ENCODE data around the gene FOXJ2. TPM values are rescaled to one million over a fixed set of nuclear protein-coding genes. Genes with fewer than 3 reads are reported as not detected.
A peak's percentile ranks its signal among the peaks of the same experiment; 100 is the strongest.
"Not testable (repeated sequence)": the region's sequence is repeated elsewhere in the genome, so short reads cannot be mapped to it uniquely, and the experiment has no call there.

FOXJ2 gene
- polyA plus RNA-seq, 4 donors: 20.1 to 27.1 (median 23.0) TPM

GRCh38 chr12:8027856-8028255, 4.7 kb upstream of the FOXJ2 start:
- DNase-seq (ENCODE audit: low read depth in 4 of 4, low spot score in 3 of 4): no peak

- no peak for DNase-seq (ENCODE audit: low read depth in 4 of 4, low spot score in 3 of 4)
Measured at GRCh38 chr12:8028267-8028666, 4.2 kb upstream of the FOXJ2 start.

GRCh38 chr12:8030189-8030588, 2.3 kb upstream of the FOXJ2 start:
- DNase-seq (ENCODE audit: low read depth in 4 of 4, low spot score in 3 of 4): no peak

- not testable (repeated sequence) for DNase-seq (ENCODE audit: low read depth in 4 of 4, low spot score in 3 of 4)
Measured at GRCh38 chr12:8031017-8031416, 1.5 kb upstream of the FOXJ2 start.

- DNase-seq (ENCODE audit: low read depth in 4 of 4, low spot score in 3 of 4): no peak
Measured at GRCh38 chr12:8031872-8032241, 659 bp upstream of the FOXJ2 start.

GRCh38 chr12:8033153-8034044, 883 bp downstream of the FOXJ2 start:
- peak in 2 of 4 donors; percentile 38 to 60 for DNase-seq (ENCODE audit: low read depth in 4 of 4, low spot score in 3 of 4)

- no peak for DNase-seq (ENCODE audit: low read depth in 4 of 4, low spot score in 3 of 4)
Measured at GRCh38 chr12:8034802-8035201, 2.3 kb downstream of the FOXJ2 start.

- no peak for DNase-seq (ENCODE audit: low read depth in 4 of 4, low spot score in 3 of 4)
Measured at GRCh38 chr12:8035440-8036010, 3.0 kb downstream of the FOXJ2 start.

GRCh38 chr12:8036346-8036745, 3.8 kb downstream of the FOXJ2 start:
- DNase-seq (ENCODE audit: low read depth in 4 of 4, low spot score in 3 of 4): no peak

GRCh38 chr12:8037046-8037663, 4.6 kb downstream of the FOXJ2 start:
- no peak for DNase-seq (ENCODE audit: low read depth in 4 of 4, low spot score in 3 of 4)

- DNase-seq (ENCODE audit: low read depth in 4 of 4, low spot score in 3 of 4): no peak
Measured at GRCh38 chr12:8037947-8038346, 5.4 kb downstream of the FOXJ2 start.

- peak in 2 of 4 donors; percentile 18 to 38 for DNase-seq (ENCODE audit: low read depth in 4 of 4, low spot score in 3 of 4)
Measured at GRCh38 chr12:8038659-8039114, 6.2 kb downstream of the FOXJ2 start.

- DNase-seq (ENCODE audit: low read depth in 4 of 4, low spot score in 3 of 4): no peak
Measured at GRCh38 chr12:8040791-8041190, 8.3 kb downstream of the FOXJ2 start.

- peak; percentile 40 to 72 (median 58) for DNase-seq (ENCODE audit: low read depth in 4 of 4, low spot score in 3 of 4)
Measured at GRCh38 chr12:8045952-8046944, 13.7 kb downstream of the FOXJ2 start.

- DNase-seq (ENCODE audit: low read depth in 4 of 4, low spot score in 3 of 4): no peak
Measured at GRCh38 chr12:8047842-8048241, 15.3 kb downstream of the FOXJ2 start.

- no peak for DNase-seq (ENCODE audit: low read depth in 4 of 4, low spot score in 3 of 4)
Measured at GRCh38 chr12:8048906-8049305, 16.4 kb downstream of the FOXJ2 start.

GRCh38 chr12:8050600-8051250, 18.2 kb downstream of the FOXJ2 start:
- DNase-seq (ENCODE audit: low read depth in 4 of 4, low spot score in 3 of 4): no peak

- no peak for DNase-seq (ENCODE audit: low read depth in 4 of 4, low spot score in 3 of 4)
Measured at GRCh38 chr12:8052679-8053078, 20.2 kb downstream of the FOXJ2 start.

- DNase-seq (ENCODE audit: low read depth in 4 of 4, low spot score in 3 of 4): no peak
Measured at GRCh38 chr12:8054816-8055215, 22.3 kb downstream of the FOXJ2 start.

GRCh38 chr12:8057306-8057705, 24.8 kb downstream of the FOXJ2 start:
- DNase-seq (ENCODE audit: low read depth in 4 of 4, low spot score in 3 of 4): no peak
